ENCODE measurements around the gene REST.

DNA sequence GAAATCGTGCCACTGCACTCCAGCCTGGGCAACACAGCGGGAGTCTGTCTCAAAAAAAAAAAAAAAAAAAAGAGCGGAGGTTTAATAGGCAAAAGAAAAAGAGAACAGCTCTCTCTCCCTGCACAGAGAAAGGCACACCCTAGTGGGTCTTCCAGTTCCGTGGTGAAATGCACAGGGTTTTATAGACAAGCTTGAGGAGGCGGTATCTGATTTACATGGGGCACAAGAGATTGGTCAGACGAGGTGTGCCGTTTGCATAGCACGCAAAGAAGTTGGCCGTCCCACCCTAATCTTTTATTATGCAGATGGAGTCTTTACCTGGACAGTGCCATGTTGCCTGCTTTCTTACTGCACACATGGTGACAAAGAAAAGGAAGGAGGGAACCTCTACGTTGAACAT, 33.5 kb upstream of the REST start:
- TF ChIP-seq, protein P1, sequence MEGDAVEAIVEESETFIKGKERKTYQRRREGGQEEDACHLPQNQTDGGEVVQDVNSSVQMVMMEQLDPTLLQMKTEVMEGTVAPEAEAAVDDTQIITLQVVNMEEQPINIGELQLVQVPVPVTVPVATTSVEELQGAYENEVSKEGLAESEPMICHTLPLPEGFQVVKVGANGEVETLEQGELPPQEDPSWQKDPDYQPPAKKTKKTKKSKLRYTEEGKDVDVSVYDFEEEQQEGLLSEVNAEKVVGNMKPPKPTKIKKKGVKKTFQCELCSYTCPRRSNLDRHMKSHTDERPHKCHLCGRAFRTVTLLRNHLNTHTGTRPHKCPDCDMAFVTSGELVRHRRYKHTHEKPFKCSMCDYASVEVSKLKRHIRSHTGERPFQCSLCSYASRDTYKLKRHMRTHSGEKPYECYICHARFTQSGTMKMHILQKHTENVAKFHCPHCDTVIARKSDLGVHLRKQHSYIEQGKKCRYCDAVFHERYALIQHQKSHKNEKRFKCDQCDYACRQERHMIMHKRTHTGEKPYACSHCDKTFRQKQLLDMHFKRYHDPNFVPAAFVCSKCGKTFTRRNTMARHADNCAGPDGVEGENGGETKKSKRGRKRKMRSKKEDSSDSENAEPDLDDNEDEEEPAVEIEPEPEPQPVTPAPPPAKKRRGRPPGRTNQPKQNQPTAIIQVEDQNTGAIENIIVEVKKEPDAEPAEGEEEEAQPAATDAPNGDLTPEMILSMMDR (optimal IDR thresholded peaks at IDR 0.05 in 1 of 3, IDR thresholded peaks at IDR 0.05 in 1 of 3, conservative IDR thresholded peaks at IDR 0.05 in 1 of 3; ENCODE audit: extremely low read depth in 1 of 3, insufficient read depth in 2 of 3, low read length in 3 of 3) = no peak
- TF ChIP-seq EZH2 (IDR thresholded peaks at IDR 0.05; ENCODE audit: low read length) = no peak

Data from keratinocyte (primary cell).